Stimulated activated CD8-positive, alpha-beta memory T cell treated with anti-CD3 and anti-CD28 coated beads, Interleukin-4, amount 100 ng/mL, for 24 hours (primary cell): Measurements from ENCODE around the gene HUS1B.

ENCODE experiments used
- DNase-seq: peaks from one replicate; pipeline ENCODE4 v3.0.0-alpha.2; 2020; ENCODE audit warnings: low read depth

The HUS1B gene

GRCh38 chr6:621931-622330 is 35.0 kb downstream of the HUS1B start:
- no peak for DNase-seq

GRCh38 chr6:620950-621349 is 36.0 kb downstream of the HUS1B start:
- DNase-seq = no peak

GRCh38 chr6:620166-620565 is 36.7 kb downstream of the HUS1B start:
- no peak for DNase-seq

GRCh38 chr6:617456-618100 is 39.3 kb downstream of the HUS1B start:
- no peak for DNase-seq

- DNase-seq = no peak
Observed at GRCh38 chr6:613981-614380, 42.9 kb downstream of the HUS1B start.

- DNase-seq = no peak
Observed at GRCh38 chr6:611928-612327, 45.0 kb downstream of the HUS1B start.

- DNase-seq = no peak
Observed at GRCh38 chr6:610882-611281, 46.0 kb downstream of the HUS1B start.

- DNase-seq = no peak
Observed at GRCh38 chr6:609905-610304, 47.0 kb downstream of the HUS1B start.

- DNase-seq = no peak
Observed at GRCh38 chr6:606829-607379, 50.0 kb downstream of the HUS1B start.
